GM08714 (cell line): ENCODE results near the gene MCTP1.

ENCODE experiments used
- H3K4me3 ChIP-seq: fragments of 200-500 bp; sonication (Bioruptor generic); 2 replicates; pipeline ENCODE4 v1.5.1; 2014; ENCODE audit warnings: mild to moderate bottlenecking, low read length, inconsistent platforms
- ZNF274 ChIP-seq: IDR thresholded peaks from 2 replicates; pipeline ENCODE4 v1.6.1; 2012; ENCODE audit warnings: mild to moderate bottlenecking, low read depth, low read length

Gene MCTP1

DNA sequence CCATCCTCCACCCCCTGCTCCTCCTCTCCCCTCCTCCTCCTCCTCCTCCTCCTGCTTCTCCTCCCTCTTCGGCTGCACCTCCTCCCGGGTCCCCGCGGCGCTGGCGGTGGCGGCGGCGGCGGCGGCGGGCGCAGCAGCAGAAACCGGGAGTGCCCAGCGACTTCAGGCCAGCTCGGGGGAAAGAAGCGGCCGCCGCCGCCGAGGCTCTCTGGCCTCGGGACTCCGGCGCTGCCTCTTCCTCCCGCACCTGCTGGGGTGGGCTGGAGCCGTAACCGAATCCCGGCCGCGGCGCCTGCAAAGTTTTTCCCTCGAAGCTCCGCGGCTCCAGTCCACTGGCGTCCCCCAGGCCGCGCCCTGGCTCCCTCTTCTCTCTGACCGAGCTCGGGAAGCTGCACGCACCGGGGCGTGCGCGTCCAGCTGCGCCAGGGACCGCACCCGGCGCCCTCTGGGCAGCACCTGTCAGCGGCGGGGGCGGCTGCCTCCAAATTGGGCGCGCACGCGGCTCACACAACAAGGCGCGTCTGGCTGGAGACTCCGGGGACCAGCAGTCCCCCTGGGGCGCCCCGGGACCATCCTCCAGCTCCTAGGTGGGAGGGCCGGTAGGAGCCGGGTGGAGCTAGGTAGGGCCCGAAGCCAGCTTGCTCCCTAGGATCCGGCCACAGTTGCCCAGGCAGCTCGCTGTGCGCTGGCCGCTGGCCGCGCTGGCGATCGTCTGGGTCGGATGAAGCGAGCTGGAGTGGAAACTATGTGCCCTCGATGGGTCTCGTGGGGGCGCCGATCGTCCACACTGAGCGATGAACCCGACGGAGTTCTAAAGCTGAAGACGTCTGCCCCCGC lies at the start of gene MCTP1:
MCTP1 (minus strand) TSS at position 523 of the 837 bp plus-strand sequence.
- peak within 1 kb of the TSS; percentile 73; the same call in 1 of the 2 replicates for H3K4me3 ChIP-seq
- TF ChIP-seq ZNF274, result no peak

DNA sequence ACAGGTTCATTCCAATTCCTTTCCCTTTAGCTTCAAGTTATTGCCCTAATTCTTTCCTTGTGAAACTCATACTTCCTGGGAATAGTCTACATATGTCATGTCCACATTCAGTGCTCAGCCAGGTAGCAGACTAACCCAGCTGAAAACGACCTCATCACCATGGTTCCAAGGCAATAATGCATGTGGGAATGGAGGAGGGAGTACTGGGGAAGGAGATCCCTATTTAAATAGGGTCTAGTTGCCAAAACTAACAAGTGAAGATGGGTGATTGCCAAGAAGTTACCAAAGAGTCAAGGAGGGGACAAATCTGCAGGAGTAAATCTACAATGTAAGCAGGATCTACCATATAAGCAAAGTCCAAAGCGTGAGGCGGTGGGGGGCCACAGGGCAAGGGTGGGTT lies 47.3 kb upstream of the MCTP1 start:
- no peak for TF ChIP-seq ZNF274
- H3K4me3 ChIP-seq, result no peak overlapping the region

DNA sequence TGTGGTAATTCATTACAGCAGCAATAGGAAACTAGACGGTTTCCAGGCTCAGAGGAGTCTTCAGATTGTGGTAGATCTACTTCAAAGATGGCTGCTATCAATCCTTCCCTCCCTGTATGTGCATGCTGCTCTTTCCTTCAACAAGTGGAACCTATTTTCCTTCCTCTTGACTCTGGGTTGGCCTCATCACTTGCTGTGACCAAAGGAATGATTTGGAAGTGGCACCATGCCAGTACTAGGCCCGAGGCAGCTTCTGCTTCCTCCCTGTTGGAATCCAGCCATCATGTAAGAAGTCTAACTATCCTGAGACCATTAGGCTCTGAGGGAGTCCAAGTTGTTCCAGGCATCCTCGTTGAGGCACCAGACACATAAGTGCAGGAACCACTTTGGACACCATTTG lies 46.5 kb upstream of the MCTP1 start:
- TF ChIP-seq ZNF274, result no peak
- no peak overlapping the region for H3K4me3 ChIP-seq

DNA sequence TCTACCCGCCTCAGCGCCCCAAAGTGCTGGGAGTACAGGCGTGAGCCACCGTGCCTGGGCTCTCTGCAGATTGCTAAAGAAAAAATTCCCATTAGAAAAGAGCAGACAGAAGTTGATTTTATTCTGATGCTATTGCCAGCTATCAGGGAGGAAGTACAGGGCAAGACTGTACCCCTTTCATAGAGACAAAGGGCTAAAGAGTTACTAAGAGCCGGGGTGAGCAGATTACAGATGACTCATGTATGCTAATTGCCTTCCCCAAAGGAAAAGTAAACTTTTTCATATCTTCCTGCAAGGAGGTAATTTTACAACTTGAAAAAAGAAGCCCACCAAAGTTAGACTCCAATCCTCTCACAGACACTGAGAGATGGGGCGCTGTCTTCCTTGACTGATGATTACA lies 42.3 kb upstream of the MCTP1 start:
- TF ChIP-seq ZNF274, result no peak

DNA sequence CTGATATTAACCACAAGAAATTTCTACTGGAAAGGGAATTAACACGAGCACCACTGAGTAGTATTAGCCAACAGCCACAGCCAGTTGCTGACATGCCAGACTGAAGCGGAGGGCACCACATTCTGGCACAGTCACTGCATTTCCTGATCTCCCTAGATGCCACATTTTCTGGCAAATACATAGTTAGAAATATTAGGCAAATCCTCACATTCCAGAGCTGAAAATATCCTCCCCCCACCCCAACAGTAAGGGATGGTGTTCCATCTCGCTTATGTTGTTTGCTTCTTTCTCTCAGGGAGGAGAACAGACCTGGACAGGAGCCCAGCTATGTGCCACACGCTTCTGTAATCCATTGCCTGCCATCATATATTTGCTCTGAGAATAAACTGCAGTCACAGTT lies 32.8 kb upstream of the MCTP1 start:
- no peak overlapping the region for H3K4me3 ChIP-seq
- no peak for TF ChIP-seq ZNF274

More for the DNA sequence above, 42.3 kb upstream of the MCTP1 start:
- H3K4me3 ChIP-seq, result no peak overlapping the region

DNA sequence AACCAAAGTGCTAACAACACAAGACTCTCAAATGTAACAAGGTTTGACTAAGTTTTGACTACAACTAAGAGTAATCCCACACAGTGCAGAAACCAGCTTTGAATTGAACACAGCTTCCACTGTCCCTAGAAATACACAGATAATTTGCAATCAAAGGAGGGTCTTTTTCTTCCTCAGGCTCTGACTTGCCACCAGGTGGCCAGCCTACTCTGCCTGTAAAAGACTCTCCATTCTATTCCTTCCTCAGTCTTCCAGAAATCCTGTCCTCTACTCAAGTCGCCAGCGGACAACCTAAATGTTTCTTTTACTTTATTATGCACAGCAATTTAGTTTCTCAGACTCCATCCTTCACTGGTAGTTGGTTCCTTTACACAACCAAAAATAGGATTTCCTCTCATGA lies 32.2 kb upstream of the MCTP1 start:
- H3K4me3 ChIP-seq, result no peak overlapping the region
- no peak for TF ChIP-seq ZNF274

DNA sequence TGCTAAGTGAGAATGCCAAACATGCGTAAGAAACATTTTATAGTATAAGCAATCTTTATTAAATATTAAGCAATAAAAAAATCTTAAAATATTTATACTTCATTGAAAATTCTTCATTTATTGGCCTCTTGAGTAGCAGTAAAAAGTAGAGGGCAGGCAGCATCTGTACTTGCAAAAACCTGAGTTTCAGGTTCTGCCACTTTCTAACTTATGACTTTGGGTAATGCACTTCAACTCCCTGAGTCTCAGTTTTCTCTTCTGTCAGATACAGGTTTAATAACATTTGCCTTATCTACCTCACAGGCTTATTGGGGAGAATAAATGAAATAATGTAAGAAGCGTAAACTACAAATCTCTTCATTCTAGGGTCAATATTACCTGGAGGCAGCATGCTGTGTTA lies 19.8 kb upstream of the MCTP1 start:
- TF ChIP-seq ZNF274, result no peak
- H3K4me3 ChIP-seq, result no peak overlapping the region

DNA sequence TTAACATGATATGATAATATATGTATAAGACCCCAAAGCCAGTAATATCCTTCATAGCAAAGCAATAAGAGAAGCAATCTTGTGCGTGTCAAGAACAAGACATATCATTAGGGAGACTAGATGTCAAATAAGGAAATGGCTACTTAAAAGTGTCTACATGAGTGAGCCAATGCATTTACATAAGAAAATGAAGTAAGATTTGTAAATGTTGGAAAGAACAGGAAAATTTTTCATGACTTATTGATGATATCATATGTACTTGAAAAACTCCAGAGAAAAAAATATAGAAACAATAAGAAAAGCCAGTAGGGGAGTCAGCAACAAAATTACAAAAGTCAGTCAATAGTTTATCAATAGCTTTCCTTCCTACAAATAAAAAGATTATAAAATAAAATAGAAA lies 13.8 kb upstream of the MCTP1 start:
- H3K4me3 ChIP-seq, result no peak overlapping the region
- TF ChIP-seq ZNF274, result no peak

DNA sequence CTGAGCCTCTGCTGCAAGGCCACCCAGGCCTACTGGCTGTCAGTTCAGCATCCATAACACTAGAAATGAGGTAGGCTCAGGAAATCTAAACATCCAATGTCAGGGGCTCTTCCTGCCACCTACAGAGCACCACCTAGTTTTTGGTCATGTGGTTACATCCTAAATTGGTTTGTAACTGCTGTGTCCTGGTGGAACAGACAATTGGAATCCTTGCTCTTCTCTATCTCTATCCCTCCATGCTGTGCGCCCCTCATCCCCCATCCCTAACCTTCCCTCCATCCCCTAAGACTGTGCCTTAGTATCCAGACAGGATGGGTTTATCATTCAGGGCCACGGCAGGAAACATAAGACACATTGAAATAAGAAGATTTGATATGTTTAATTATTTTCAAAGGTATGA lies 11.4 kb upstream of the MCTP1 start:
- no peak overlapping the region for H3K4me3 ChIP-seq
- TF ChIP-seq ZNF274, result no peak

DNA sequence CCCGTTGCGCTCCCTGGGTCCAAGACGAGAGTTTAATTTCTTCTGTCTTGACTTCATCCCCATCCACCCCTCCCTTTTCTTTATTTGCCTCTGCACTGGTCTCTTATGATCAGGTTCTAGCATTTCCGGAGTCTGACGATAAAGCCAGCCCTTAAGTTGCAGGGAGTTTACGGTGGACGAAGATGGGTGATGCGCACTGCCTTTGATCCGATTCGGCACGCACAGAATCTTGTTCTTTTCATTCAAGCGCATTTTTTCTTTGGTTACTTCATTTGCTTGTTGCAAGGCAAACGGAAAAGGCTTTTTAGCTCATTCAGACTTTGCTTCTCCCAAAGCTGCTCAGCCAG lies 488 bp upstream of the MCTP1 start:
- peak overlapping the region; percentile 57; the same call in 1 of the 2 replicates for H3K4me3 ChIP-seq
- TF ChIP-seq ZNF274, result no peak

DNA sequence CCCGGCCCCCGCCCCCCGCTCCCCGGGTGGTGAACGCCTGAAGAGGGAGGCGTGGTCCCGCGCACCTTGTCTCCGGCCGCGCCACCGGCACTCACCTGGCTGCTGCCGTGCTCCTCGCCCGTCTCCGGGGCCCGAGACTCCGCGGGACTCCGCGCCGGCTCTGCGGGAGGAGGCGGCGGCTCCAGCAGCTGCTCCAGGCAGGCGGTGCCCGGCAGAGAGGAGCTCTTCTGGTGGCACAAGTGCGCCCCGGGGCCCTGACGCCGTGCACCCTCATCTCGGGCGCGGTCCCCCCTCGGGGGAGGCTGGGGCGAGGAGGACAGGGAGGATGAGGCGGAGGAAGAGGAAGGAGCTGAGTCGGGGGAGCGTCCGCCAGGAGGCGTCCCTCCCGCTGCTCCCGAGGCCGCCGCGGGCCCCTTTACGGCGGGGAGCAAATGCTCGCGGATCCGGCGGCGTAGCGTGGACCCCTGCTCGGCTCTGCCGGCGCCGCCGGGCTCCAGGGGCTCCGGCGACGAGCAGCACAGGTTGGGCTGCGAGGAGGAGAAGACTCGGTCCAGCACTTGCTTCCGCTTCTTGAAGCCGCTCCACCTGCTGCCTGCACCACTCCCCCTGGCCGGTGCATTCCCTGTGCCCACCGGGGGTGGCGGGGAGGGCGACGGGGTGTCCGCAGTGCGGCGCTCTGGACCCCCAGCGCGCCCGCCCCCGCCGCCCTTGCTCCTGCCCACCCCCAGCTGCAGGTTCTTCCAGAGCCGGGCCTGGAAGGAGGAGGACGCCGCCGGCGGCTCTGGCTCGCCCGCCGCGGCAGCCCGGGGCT lies 928 bp downstream of the MCTP1 start:
- H3K4me3 ChIP-seq, result peak overlapping the region; percentile 73; the same call in 1 of the 2 replicates
- no peak for TF ChIP-seq ZNF274

DNA sequence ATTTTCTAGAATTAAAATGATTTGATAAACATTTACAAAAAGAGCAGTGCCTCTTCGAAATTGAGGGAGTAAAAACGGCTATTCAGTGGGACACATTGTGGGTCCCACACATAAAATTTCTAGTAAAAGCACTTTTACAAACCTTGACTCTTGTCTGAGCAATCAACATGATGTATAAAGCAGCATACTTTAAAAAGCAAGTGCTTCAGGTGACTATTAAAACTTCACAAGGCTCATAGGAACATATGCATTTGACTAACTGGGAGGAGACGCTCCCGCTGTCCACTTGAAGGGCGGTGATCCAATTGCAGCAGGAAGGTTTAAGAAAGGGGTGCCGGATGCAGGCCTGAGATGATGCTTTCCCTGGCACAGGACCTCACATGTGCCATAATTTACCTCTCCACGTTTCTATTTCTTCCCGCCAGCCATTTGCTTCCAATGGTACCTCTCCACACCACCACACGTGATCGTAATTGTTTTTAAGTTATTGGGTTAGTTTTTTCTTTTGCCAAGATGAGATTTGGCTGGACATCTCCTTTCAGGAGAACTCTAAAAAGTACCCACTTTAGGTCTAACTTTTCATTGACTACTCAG lies 1.8 kb downstream of the MCTP1 start:
- no peak overlapping the region; the same call in 1 of the 2 replicates for H3K4me3 ChIP-seq

DNA sequence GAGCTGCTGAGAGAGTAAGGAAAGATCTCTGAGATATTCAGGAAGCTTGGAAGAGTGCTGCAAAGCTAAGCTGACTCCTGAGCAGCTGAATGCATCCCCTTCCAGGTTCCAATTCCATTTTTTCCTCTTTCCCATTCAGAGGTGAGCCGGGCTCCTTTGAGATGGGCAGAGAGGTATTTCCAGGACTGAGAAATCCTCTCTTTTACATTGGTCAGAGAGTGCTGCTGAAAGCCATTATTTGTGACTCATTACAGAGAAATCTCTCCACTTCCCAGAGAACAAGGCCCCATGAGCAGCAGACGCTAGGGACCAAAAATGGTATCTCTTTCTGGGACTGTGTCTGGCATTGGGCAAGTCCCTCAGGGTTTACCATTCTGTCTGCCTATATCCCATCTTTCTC lies 3.7 kb downstream of the MCTP1 start:
- no peak for TF ChIP-seq ZNF274
- no peak overlapping the region for H3K4me3 ChIP-seq

More for the DNA sequence above, 1.8 kb downstream of the MCTP1 start:
- no peak for TF ChIP-seq ZNF274

DNA sequence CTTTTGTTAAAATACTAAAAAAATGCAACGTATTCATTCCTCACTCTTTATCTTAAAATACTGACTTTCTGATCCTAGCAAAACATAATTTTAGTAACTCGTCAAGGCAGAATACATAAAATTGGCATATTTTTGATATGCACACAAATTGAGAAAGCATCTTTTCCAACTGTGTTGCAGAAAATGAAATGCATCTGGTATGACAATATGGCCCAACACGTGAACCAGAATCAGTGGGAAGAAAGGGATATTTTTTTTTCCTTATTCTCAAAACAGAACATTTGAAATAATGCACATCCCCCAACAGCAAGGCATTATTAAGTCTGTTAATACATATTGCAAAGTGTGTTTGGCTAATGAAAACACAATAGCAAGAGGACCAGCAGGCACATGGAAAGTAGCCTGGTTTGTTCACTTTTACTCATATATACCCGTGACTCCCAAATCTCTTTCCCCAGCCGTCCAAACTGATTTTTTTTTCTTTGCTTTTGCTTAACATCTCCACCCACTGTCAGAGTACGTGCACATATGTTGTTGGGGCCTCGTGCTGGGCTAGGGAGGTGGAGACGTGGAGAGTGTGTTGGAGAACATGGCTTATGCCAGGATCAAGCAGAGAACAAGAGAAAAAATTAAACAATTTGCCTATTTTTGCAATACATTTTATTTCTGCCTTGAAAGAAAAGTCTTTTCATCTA lies 4.3 kb downstream of the MCTP1 start:
- TF ChIP-seq ZNF274, result no peak
- no peak overlapping the region for H3K4me3 ChIP-seq
